Activated T-cell treated with anti-CD3 and anti-CD28 coated beads, Interleukin-2, amount 50 U/mL, for 24 hours (primary cell): ENCODE measurements around the gene SKIDA1.

Experiments used
- DNase-seq: peaks from one replicate; pipeline ENCODE4 v3.0.0-alpha.2; 2020
- H3K27ac Mint-ChIP-seq: 2 replicates; pipeline ENCODE4 v1.8.0; 2020; ENCODE audit warnings: mild to moderate bottlenecking, mixed read lengths
- H3K27me3 Mint-ChIP-seq: 2 replicates; pipeline ENCODE4 v1.8.0; 2020; ENCODE audit warnings: mixed read lengths
- H3K36me3 Mint-ChIP-seq: 2 replicates; pipeline ENCODE4 v1.8.0; 2020; ENCODE audit warnings: low read depth, mixed read lengths
- H3K4me1 Mint-ChIP-seq: 2 replicates; pipeline ENCODE4 v1.8.0; 2020; ENCODE audit warnings: low read depth, mixed read lengths
- H3K4me3 Mint-ChIP-seq: 2 replicates; pipeline ENCODE4 v1.8.0; 2020; ENCODE audit warnings: mild to moderate bottlenecking, moderate library complexity, mixed read lengths
- H3K9me3 Mint-ChIP-seq: 2 replicates; pipeline ENCODE4 v1.8.0; 2020; ENCODE audit warnings: mixed read lengths

SKIDA1 gene

DNA sequence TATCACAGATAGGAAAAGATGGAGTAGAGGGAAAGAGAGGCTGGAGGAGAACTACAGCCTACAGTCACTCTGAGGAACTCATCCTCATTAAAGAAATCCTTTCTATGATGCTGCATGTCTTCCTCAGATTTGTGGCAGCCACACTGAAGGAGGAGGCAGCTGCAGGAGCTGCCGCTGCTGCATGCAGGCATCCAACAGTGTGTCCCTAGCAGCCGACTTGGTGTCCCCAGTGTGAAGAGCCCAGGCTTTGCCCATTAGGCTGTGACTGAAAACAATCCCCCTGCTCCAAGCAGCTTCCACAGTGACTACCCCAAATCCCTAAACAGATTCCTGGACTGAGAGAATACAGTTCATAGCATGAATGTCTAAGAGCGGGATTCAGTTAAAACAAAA, 23.1 kb downstream of the SKIDA1 start:
- H3K27me3 Mint-ChIP-seq = peaks cover 69% of the 10 kb centered on the region
- H3K4me1 Mint-ChIP-seq = peaks cover 10% of the 10 kb centered on the region
- no peak overlapping the region for H3K27ac Mint-ChIP-seq
- no peaks in the 10 kb centered on the region for H3K9me3 Mint-ChIP-seq
- H3K4me3 Mint-ChIP-seq = no peak overlapping the region
- H3K36me3 Mint-ChIP-seq = no peaks in the 10 kb centered on the region
- no peak for DNase-seq

DNA sequence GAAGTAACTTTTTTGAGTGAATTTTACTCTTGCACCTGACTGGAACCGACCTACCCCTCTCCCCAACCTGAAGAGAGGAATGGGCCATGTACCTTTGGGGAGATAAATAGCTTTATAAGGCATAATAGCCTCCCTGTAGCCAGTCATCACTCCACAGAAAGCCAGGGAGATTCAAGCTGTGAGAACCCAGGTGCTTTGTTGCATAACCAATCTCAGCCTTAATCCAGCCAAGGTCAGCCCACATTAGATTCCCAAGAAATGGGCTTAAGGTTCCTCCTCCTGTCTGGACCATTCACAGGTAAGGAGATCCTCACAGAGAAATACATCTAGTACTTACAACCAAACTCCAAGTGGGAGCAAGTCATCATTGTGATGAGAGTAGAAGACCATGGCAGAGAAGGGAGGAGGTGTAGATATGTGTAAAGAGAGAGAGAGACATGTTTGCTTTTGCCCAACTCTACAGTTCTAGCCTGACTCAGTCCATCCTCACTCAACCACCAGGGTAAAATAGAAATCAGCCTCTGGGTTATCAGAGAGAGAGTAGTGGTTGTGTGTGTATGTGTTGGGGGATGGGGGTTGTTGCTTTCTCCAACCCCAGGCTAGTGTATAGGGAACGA, 23.6 kb downstream of the SKIDA1 start:
- Mint-ChIP-seq H3K27me3 (peaks cover 68% of the 10 kb centered on the region), H3K4me3 (no peak overlapping the region), H3K9me3 (no peaks in the 10 kb centered on the region), H3K36me3 (no peaks in the 10 kb centered on the region), H3K27ac (no peak overlapping the region), H3K4me1 (peaks cover 11% of the 10 kb centered on the region)
- no peak for DNase-seq

DNA sequence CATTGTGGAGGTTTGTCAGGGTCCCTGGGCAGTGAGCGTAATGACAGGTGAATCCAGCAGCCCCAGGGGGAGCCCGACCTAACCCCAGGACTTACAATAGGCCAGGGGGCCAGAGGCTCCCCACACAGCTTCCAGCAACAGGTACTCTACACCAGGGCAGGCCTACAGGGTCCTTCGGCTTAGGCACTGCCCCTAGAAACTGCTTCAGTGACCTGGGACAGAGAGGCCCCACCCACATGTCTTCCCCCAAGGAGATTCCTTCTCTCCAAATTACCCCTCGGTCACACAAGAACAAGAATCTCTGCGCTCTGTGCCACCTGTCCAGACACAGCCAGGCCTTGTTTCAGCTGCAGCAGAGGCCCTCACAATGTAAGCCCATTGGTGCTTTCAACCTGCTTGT, 24.4 kb downstream of the SKIDA1 start:
- peaks cover 11% of the 10 kb centered on the region for H3K4me1 Mint-ChIP-seq
- H3K36me3 Mint-ChIP-seq = no peaks in the 10 kb centered on the region
- DNase-seq = no peak
- H3K9me3 Mint-ChIP-seq = no peaks in the 10 kb centered on the region
- no peak overlapping the region for H3K4me3 Mint-ChIP-seq
- peaks cover 65% of the 10 kb centered on the region for H3K27me3 Mint-ChIP-seq
- no peak overlapping the region for H3K27ac Mint-ChIP-seq

DNA sequence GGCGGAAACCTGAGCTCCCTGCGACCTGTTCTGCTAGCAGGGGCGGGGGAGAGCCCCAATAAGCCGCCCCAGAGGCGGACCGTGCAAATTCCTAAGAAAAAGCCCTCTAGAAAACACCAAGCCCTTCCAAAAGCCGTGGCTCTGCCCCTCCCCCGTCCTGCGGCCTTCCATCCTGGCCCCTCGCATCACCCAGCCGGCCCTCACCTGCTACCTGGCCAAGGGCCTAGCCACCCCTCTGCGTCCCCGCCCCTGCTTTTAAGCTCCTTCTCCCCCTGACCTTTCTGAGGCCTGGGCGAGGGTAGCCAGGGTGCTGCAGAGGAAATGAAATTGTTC, 24.9 kb downstream of the SKIDA1 start:
- H3K9me3 Mint-ChIP-seq = no peaks in the 10 kb centered on the region
- H3K36me3 Mint-ChIP-seq = no peaks in the 10 kb centered on the region
- H3K4me1 Mint-ChIP-seq = peaks cover 12% of the 10 kb centered on the region
- peaks cover 63% of the 10 kb centered on the region for H3K27me3 Mint-ChIP-seq
- no peak for DNase-seq
- no peak overlapping the region for H3K27ac Mint-ChIP-seq
- H3K4me3 Mint-ChIP-seq = no peak overlapping the region

DNA sequence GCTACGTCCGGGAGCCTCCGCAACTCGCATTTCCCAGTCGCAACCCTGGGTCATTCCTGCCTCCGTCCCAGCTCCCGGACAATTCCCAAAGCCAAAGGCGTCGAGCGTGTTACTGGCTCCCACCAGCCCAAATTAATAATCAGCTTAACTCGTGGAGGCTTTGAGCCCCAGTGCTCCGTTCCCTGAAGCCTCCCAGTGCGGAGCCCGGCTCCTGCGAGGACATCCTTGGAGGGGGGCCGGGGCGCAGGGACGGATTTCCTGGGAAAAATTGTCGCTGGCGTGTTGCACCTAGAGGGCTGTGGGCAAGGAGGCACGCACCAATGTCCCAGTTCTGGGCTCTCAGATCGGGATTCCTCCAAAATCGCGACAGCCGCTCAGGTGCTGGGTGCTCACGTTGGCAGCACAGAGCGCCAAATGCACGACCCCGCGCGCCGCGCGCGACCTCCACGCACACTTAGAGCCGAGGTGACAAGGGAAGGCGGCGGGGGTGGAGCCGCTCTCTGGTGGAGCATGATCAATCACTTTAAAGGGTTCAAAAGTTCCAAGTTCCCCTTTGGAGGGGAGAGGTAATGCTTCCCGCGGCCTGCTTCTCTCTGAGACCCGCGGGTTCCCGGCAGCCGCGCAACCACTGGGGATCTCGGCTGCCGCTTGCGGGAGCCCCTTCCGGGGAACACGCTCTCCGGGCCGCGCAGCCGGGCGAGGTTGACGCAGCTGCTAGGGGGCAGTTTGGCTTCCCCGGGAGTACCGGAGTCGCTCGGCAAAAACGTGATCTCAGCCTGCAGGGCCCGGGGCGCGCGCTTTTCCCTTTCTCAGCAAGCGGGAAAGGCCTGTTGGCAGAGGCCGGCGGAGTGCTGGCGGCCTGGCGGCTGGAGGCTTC, 25.5 kb downstream of the SKIDA1 start:
- Mint-ChIP-seq H3K4me3 (peak overlapping the region; percentile 38), H3K27me3 (peaks cover 68% of the 10 kb centered on the region)
- peak; percentile 53 for DNase-seq

DNA sequence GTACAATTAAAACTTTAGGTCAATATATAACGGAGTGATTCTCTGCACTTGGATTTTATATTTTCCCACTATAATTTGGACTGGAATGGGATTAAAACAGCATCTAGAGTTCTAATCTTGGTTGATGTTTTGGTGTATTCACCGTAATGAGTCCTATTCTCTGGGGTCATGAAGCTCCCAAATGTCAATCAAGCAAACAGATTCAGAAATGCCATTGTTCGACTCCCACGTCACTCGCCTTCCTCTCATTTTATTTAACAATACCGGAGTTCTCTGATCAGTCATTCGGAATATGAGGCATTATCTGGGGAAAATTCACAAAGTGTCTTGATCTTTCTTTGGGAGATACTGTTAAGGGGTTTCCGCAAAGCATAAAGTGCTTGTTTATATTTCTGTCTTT, 26.5 kb downstream of the SKIDA1 start:
- Mint-ChIP-seq H3K9me3 (no peaks in the 10 kb centered on the region), H3K27ac (no peak overlapping the region), H3K36me3 (no peaks in the 10 kb centered on the region), H3K4me1 (peaks cover 22% of the 10 kb centered on the region), H3K4me3 (no peak overlapping the region), H3K27me3 (peaks cover 68% of the 10 kb centered on the region)
- no peak for DNase-seq

More for the DNA sequence above, 25.5 kb downstream of the SKIDA1 start:
- peaks cover 17% of the 10 kb centered on the region for H3K4me1 Mint-ChIP-seq
- no peak overlapping the region for H3K27ac Mint-ChIP-seq
- no peaks in the 10 kb centered on the region for H3K36me3 Mint-ChIP-seq
- H3K9me3 Mint-ChIP-seq = no peaks in the 10 kb centered on the region

DNA sequence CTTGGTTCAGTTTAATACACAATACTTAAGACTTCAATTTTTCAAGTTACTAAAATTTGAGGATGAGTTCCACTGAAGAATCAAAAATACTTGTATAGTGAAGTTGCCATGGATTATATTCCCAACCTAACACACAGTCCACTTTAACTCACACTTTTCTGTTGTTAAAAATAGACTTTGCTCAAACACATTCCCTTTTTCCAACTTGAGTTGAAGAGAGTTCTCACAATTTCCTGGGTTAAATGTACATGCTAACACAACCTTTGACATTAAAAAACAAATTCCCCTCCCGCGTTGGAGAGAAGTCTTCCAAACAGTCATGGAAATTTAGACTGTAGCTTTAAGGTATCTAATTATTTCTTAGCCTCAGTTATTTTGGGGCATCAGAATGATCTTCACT, 27.1 kb downstream of the SKIDA1 start:
- peak overlapping the region; percentile 81 for H3K4me3 Mint-ChIP-seq
- H3K27me3 Mint-ChIP-seq = peaks cover 68% of the 10 kb centered on the region
- H3K27ac Mint-ChIP-seq = no peak overlapping the region

DNA sequence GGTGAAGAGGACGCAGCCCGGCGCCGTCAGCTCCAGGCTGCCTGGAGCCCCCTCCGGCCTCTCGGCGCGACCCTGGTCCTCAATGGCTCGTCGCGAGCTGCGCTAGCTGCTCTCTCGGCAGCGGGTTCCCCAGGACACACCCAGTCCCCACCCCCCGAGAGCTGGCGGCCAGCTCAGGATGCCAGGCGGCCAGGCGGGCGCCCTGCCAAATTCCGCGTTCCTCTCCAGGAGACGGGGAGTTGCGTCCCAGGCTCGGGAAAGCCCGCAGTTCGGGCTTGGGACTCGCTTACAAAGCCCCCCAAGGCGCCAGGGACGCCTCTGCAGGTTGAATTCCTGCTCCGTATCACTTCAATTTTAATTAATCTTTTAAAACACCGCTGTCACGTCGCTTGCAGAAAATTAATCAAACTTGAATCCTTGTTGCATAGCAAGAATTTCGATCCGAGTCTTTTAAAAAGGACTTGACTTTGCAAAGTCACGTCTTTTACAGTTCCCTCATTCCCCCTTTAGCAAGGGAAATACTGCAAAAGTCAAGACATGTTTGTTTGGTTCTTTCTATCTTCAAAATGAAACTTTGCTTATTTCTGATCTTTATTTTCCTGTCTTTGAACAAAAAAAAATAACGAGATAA, 28.2 kb downstream of the SKIDA1 start:
- Mint-ChIP-seq H3K27ac (no peak overlapping the region), H3K27me3 (peaks cover 76% of the 10 kb centered on the region), H3K4me1 (peaks cover 23% of the 10 kb centered on the region), H3K4me3 (peak overlapping the region; percentile 81), H3K9me3 (no peaks in the 10 kb centered on the region), H3K36me3 (no peaks in the 10 kb centered on the region)
- DNase-seq = peak; percentile 56

More for the DNA sequence above, 27.1 kb downstream of the SKIDA1 start:
- peaks cover 23% of the 10 kb centered on the region for H3K4me1 Mint-ChIP-seq
- no peaks in the 10 kb centered on the region for H3K9me3 Mint-ChIP-seq
- H3K36me3 Mint-ChIP-seq = no peaks in the 10 kb centered on the region
- no peak for DNase-seq

DNA sequence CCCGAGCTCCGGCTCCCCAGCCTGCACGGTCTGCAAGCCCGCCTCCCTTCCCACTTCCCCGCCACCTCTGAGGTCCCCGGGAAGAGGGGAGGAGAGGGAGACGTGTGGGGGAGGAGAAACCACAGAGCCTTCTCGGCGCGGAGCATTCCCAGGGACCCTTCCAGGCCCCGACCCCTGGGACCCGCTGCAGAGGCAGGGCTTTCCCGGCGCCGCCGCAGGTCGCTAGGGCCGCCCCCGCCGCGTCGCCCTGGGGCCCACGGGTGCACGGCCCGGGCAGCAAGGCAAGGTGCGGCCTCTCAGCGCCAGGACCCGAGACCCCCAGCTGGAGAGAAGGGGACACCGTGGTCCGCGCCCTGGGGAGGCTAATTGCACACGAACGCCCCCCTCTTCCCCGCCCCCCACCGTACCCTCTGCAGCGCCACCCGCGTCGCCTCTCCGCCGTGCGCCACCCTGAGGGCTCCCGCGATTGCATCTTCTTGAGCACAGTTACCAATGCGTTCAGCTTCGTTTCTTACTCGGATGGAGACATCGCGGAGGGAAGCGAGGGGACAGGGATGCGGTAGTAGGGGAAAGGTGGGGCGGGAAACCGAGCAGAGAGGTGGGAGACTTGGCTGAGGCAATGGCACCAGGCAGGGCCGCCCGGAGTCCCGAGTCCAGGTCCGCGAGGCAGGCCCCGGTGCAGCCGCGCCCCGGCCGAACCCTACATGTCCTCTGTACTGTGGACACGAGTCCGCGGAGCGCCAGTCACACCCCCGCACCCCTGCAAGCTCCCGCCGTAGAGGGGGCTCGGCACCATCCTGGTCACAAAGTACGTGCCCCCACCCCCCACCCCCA, 28.9 kb downstream of the SKIDA1 start:
- peak overlapping the region; percentile 81 for H3K4me3 Mint-ChIP-seq
- no peaks in the 10 kb centered on the region for H3K9me3 Mint-ChIP-seq
- peaks cover 76% of the 10 kb centered on the region for H3K27me3 Mint-ChIP-seq
- no peak overlapping the region for H3K27ac Mint-ChIP-seq
- DNase-seq = peak; percentile 77
- peaks cover 23% of the 10 kb centered on the region for H3K4me1 Mint-ChIP-seq
- H3K36me3 Mint-ChIP-seq = no peaks in the 10 kb centered on the region

DNA sequence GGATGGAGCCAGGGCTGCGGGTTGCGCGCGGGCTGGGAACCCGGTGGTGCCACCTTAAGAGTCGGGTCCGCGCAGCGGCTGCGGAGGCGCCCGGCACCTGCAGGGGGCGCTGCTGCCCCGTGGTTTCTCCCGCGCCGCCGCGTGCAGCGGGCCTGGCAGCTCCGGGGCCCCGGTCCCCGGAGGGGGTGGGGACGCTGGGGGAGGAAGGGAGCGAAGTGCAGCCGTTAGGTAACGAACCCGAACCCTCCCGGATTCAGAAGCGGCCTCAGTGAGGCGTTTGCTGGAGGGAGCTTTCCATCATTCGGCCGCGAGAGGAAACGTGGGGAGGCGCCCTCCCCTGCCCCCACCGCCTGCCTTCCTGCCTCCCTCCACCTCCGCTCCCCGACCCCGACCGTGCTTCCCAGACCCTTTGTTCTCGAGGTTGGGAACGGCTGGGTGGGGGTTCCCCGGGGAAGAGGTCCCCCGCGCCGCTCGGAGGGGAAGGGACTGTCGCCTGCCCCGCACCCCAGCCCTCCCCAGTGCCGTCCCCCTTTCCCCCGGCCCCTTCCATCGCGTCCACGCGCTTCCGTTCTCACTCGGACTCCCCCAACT, 29.6 kb downstream of the SKIDA1 start:
- Mint-ChIP-seq H3K9me3 (no peaks in the 10 kb centered on the region), H3K4me1 (peaks cover 23% of the 10 kb centered on the region), H3K4me3 (peak overlapping the region; percentile 81), H3K27ac (no peak overlapping the region), H3K36me3 (no peaks in the 10 kb centered on the region), H3K27me3 (peaks cover 76% of the 10 kb centered on the region)
- peak; percentile 95 for DNase-seq

DNA sequence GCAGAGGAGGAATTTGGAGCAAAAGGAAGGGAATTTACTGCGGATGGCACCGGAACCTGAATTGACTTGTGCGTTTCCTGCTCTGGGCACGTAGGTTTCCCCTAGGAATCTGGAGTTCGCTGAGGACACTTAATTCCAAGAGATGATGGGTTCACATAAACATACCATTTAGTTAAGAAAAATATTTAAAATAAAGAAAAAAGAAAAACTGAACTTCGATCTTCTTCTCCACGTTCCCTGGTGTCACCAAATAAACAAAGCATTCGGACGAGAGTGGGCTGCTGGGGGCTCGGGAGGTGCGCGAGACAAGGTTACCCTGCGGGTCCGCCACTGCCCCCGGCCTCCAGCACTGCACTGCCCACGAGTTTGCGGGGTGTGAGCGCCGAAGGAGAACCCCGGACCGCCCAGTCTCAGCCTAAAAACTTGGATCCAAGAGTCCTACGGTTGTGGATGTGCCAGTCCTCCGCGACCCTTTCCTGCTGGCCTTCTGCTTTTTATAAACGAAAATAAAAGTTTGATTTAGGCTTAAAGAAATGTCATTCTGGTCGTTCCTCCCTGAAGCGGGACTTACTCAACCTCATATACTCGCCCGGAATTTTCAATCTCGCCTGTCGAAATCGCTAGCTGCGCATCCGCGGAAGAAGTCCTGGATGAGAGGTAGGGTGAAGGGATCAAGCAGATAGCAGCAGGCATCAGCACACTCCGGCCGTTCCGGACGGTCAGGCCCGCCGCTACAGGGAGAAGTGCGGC, 30.3 kb downstream of the SKIDA1 start:
- DNase-seq = peak; percentile 40
- peak overlapping the region; percentile 81 for H3K4me3 Mint-ChIP-seq
- H3K27me3 Mint-ChIP-seq = peaks cover 69% of the 10 kb centered on the region

DNA sequence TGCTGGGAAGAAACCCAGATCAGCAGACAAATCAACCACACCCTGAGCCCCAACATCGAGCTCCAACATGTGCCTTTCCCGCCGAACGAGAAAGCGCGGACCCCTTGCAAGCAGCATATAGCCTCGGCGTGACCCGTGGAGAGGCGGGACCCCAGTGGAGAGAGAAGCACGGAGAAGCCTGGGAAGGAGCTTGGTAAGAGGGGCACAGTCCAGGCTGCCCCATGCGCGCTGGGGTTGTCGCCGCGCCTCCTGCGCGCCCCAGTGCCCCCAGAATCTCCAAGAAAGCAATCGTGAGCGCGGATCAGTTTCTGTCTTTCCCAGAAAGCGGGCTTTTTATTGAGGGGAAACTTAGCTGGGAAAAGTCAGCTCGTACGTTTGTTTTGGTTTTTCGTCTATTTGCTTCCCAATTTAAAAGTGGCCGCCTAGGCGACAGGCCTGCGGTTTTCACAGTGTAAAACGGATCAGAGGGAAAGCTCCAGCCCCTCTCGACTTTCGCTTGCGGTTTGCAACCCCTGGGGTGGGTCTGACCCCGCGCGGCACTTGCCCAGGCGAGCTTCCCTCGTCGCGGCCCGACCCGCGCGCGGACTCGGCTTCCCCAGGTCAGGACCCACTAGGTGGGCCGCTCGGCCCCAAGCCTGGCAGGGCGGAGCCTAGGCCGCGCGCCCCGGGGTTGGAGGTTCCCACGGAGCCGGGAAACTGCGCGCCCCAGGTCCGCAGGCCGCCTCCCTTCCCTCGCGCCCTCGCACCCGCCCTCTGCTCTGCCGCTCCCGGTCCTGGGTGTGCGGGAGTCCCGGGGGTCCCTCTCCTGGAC, 31.1 kb downstream of the SKIDA1 start:
- Mint-ChIP-seq H3K4me1 (peaks cover 16% of the 10 kb centered on the region), H3K4me3 (peak overlapping the region; percentile 81), H3K9me3 (no peaks in the 10 kb centered on the region), H3K27me3 (peaks cover 61% of the 10 kb centered on the region), H3K36me3 (no peaks in the 10 kb centered on the region), H3K27ac (no peak overlapping the region)
- DNase-seq = peak; percentile 52

More for the DNA sequence above, 30.3 kb downstream of the SKIDA1 start:
- H3K4me1 Mint-ChIP-seq = peaks cover 23% of the 10 kb centered on the region
- H3K36me3 Mint-ChIP-seq = no peaks in the 10 kb centered on the region
- H3K27ac Mint-ChIP-seq = no peak overlapping the region
- H3K9me3 Mint-ChIP-seq = no peaks in the 10 kb centered on the region

DNA sequence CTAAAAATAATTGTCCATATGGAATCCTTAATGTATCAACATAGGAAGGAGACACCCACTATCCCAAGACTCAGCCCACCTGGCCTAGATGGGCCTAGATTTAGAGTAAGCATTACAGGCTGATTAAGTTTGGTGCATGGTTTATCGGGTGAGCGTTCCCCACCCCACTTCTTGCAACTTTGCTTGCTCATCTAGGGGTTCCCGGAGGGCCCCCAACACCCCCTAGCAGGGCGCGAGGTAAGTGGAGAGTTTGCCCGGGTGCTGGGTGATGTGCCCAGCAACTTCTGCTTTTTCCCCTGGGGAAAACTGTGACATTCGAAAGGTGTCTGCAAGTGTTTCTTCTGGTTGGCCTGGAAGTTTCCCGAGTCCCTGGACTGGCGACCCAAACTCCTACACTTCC, 31.7 kb downstream of the SKIDA1 start:
- peaks cover 55% of the 10 kb centered on the region for H3K27me3 Mint-ChIP-seq
- H3K9me3 Mint-ChIP-seq = no peaks in the 10 kb centered on the region
- no peaks in the 10 kb centered on the region for H3K36me3 Mint-ChIP-seq

More for the DNA sequence above, 31.7 kb downstream of the SKIDA1 start:
- peaks cover 16% of the 10 kb centered on the region for H3K4me1 Mint-ChIP-seq
- H3K27ac Mint-ChIP-seq = no peak overlapping the region
- H3K4me3 Mint-ChIP-seq = peak overlapping the region; percentile 70
- DNase-seq = no peak
